Endothelial cell of umbilical vein (primary cell): ENCODE data around the gene AUTS2. TPM values are rescaled to one million over a fixed set of nuclear protein-coding genes. Genes with fewer than 3 reads are reported as not detected.

Source experiments
- BruUV-seq: library from RNA; stranded (reverse); fragments of 400-500 nt; replicated peaks from 2 replicates; lab custom pipeline; 2021; lab: Mats Ljungman, UMichigan
- CTCF ChIA-PET: fragments of 300-600, 350-600 bp; sonication (Branson Sonifier 250); formaldehyde crosslinking; loops from one replicate; lab custom pipeline; 2021; ENCODE audit warnings: antibody characterized with exemption, inconsistent platforms; lab: Charles Lee
- POLR2A ChIA-PET: fragments of 300-600, 350-600 bp; sonication (Branson Sonifier 250); formaldehyde crosslinking; loops from one replicate; lab custom pipeline; 2021; ENCODE audit warnings: antibody characterized with exemption, inconsistent platforms; lab: Charles Lee
- DNase-seq: peaks from one replicate; pipeline ENCODE4 v3.0.0-alpha.2; 2011; ENCODE audit warnings: low read depth, low spot score
- FAIRE-seq: peaks from 2 replicates; lab custom pipeline; 2011; peaks lifted over from hg19 to GRCh38; lab: Jason Lieb, UNC
- H2AFZ ChIP-seq: 2 replicates; pipeline ENCODE4 v1.6.0; 2012; ENCODE audit warnings: low read depth, low read length, control low read depth, inconsistent platforms
- H3K27ac ChIP-seq: 2 replicates; pipeline ENCODE4 v1.5.1; 2011; ENCODE audit warnings: low read depth, mild to moderate bottlenecking, control low read depth, low read length, moderate library complexity; ENCODE audit not compliant: insufficient read depth
- H3K27me3 ChIP-seq, 2 experiments: 2 replicates each; pipeline versions ENCODE4 v1.6.0 to v1.6.1; 2011; ENCODE audit warnings: low read length in 2 of 2, mixed read lengths in 1 of 2; ENCODE audit not compliant: control insufficient read depth in 2 of 2, insufficient read depth in 2 of 2
- H3K36me3 ChIP-seq, 2 experiments: 2 replicates in 1 of 2; 3 replicates in 1 of 2; pipeline ENCODE4 v1.5.1; 2011; ENCODE audit warnings: low read length in 2 of 2, mild to moderate bottlenecking in 1 of 2, moderate library complexity in 1 of 2; ENCODE audit not compliant: control insufficient read depth in 2 of 2, insufficient read depth in 2 of 2; ENCODE audit errors: extremely low read depth in 1 of 2
- H3K4me1 ChIP-seq: 3 replicates; pipeline ENCODE4 v1.5.1; 2011; ENCODE audit warnings: mild to moderate bottlenecking, low read length; ENCODE audit not compliant: control insufficient read depth, insufficient read depth; ENCODE audit errors: extremely low read depth
- H3K4me2 ChIP-seq: 2 replicates; pipeline ENCODE4 v1.6.1; 2011; ENCODE audit warnings: low read length, control low read depth, mixed read lengths; ENCODE audit not compliant: insufficient read depth
- H3K4me3 ChIP-seq, 3 experiments: fragments of 200-600 bp in 1 of 3; sonication (generic), shearing (Covaris generic) in 1 of 3; replicated peaks in 1 of 3; 2 replicates each; pipeline ENCODE4 v1.5.1; 2011 to 2016; ENCODE audit warnings: control low read depth in 3 of 3, low read length in 3 of 3, mild to moderate bottlenecking in 2 of 3, inconsistent platforms in 1 of 3, low read depth in 1 of 3, moderate library complexity in 1 of 3; ENCODE audit not compliant: insufficient read depth in 1 of 3
- H3K79me2 ChIP-seq: 2 replicates; pipeline ENCODE4 v1.6.0; 2012; ENCODE audit warnings: low read length, inconsistent platforms; ENCODE audit not compliant: control insufficient read depth, insufficient read depth
- H3K9ac ChIP-seq: replicated peaks from 2 replicates; pipeline ENCODE3; 2011; ENCODE audit warnings: low read length, control low read depth; ENCODE audit not compliant: insufficient read depth; ENCODE audit errors: extremely low read depth
- H3K9me1 ChIP-seq: replicated peaks from 3 replicates; pipeline ENCODE4 v1.6.0; 2011; ENCODE audit warnings: mild to moderate bottlenecking, low read length; ENCODE audit not compliant: control insufficient read depth, insufficient read depth; ENCODE audit errors: extremely low read depth
- H3K9me3 ChIP-seq: replicated peaks from 2 replicates; pipeline ENCODE4 v1.5.1; 2012; ENCODE audit warnings: low read length, inconsistent platforms; ENCODE audit not compliant: control insufficient read depth, insufficient read depth
- H4K20me1 ChIP-seq: replicated peaks from 2 replicates; pipeline ENCODE3; 2011; ENCODE audit warnings: mild to moderate bottlenecking, low read length; ENCODE audit not compliant: control insufficient read depth, insufficient read depth; ENCODE audit errors: extremely low read depth
- CTCF ChIP-seq, 2 donors: IDR thresholded peaks; 1 replicate in 1 of 2; 2 replicates in 1 of 2; pipeline ENCODE4 v1.5.1; 2011; ENCODE audit warnings: low read length in 2 of 2, mild to moderate bottlenecking in 2 of 2, moderate library complexity in 2 of 2, control low read depth in 1 of 2, inconsistent platforms in 1 of 2, low read depth in 1 of 2; ENCODE audit not compliant: insufficient read depth in 1 of 2; ENCODE audit errors: extremely low read depth in 1 of 2
- EZH2 ChIP-seq: IDR thresholded peaks from 2 replicates; pipeline ENCODE4 v1.6.1; 2012; ENCODE audit warnings: borderline replicate concordance, low read depth, mild to moderate bottlenecking, moderate library complexity, low read length, inconsistent platforms; ENCODE audit not compliant: severe bottlenecking
- FOS ChIP-seq: IDR thresholded peaks from 2 replicates; pipeline ENCODE4 v1.6.1; 2011; ENCODE audit warnings: mild to moderate bottlenecking, low read length, moderate library complexity, borderline replicate concordance; ENCODE audit not compliant: insufficient read depth
- GATA2 ChIP-seq: IDR thresholded peaks from 2 replicates; pipeline ENCODE4 v1.7.0; 2011; ENCODE audit warnings: low read depth, mild to moderate bottlenecking, moderate library complexity, mixed read lengths, low read length; ENCODE audit not compliant: insufficient read length, insufficient read depth
- JUN ChIP-seq: IDR thresholded peaks from 2 replicates; pipeline ENCODE4 v1.6.1; 2011; ENCODE audit warnings: borderline replicate concordance, low read depth; ENCODE audit not compliant: insufficient read length, insufficient read depth
- MAX ChIP-seq: IDR thresholded peaks from 2 replicates; pipeline ENCODE4 v1.6.1; 2011; ENCODE audit not compliant: insufficient read depth, insufficient read length
- MYC ChIP-seq: IDR thresholded peaks from one replicate; pipeline ENCODE4 v1.6.1; 2011; ENCODE audit warnings: mild to moderate bottlenecking, low read depth, low read length
- POLR2A ChIP-seq: IDR thresholded peaks from 2 replicates; pipeline ENCODE4 v1.6.1; 2012; ENCODE audit warnings: low read depth, mild to moderate bottlenecking, control low read depth, low read length
- POLR2AphosphoS5 ChIP-seq: IDR thresholded peaks from 2 replicates; pipeline ENCODE4 v1.6.1; 2012; ENCODE audit warnings: low read depth, mild to moderate bottlenecking, control low read depth, low read length, moderate library complexity; ENCODE audit not compliant: insufficient read depth
- dilution Hi-C: fragments of 300-500 bp; cut with MboI; formaldehyde crosslinking; loops from one replicate; pipeline ENCODE4 v1.15.0; 2019; ENCODE audit warnings: low sequenced_read_pairs; ENCODE audit not compliant: extremely low pct_ligation_motif_present
- intact Hi-C: fragments of 100-400 bp; cut with micrococcal nuclease; formaldehyde crosslinking; loops from one replicate; pipeline ENCODE4 v1.10.0; 2022
- polyA plus RNA-seq, 4 experiments: library from polyadenylated mRNA; depleted of rRNA in 3 of 4; stranded (reverse) in 3 of 4; unstranded in 1 of 4; fragments of >200 nt; gene quantifications; 2 replicates each; pipeline versions ENCODE4 v1.2.1 to v1.2.3, GENCODE V29; 2011 to 2012; ENCODE audit warnings: missing spikeins in 1 of 4
- total RNA-seq: library from RNA; stranded (reverse); gene quantifications from 2 replicates; pipeline ENCODE4 v1.2.3, GENCODE V29; 2021

The AUTS2 gene
- total and polyA plus RNA-seq, 2 donors (not counting 3 experiments of a cell fraction or from before 2014, with no cell fraction given), result 0.59 to 8.0 TPM

GRCh38 chr7:70670288-70670687 lies 1072.0 kb downstream of the AUTS2 start:
- Histone ChIP-seq H3K4me2 (no peak overlapping the region), H3K9me1 (no peaks in the 10 kb centered on the region), H3K4me3 (no peak overlapping the region), H3K9ac (no peak overlapping the region), H3K9me3 (no peaks in the 10 kb centered on the region), H3K27ac (no peak overlapping the region), H3K79me2 (no peaks in the 10 kb centered on the region), H3K4me1 (no peaks in the 10 kb centered on the region), H3K27me3 (no peaks in the 10 kb centered on the region), H2AFZ (no peak overlapping the region), H3K36me3 (no peaks in the 10 kb centered on the region), H4K20me1 (no peaks in the 10 kb centered on the region)
- FAIRE-seq (no peak), DNase-seq (no peak)
- TF ChIP-seq POLR2AphosphoS5, result no peak
- CTCF ChIA-PET, result no interaction called here
- POLR2A ChIA-PET, result no interaction called here
- BruUV-seq, result no TSS peak
- intact Hi-C loops, result no loop called here
- dilution Hi-C loops, result no loop called here

DNA sequence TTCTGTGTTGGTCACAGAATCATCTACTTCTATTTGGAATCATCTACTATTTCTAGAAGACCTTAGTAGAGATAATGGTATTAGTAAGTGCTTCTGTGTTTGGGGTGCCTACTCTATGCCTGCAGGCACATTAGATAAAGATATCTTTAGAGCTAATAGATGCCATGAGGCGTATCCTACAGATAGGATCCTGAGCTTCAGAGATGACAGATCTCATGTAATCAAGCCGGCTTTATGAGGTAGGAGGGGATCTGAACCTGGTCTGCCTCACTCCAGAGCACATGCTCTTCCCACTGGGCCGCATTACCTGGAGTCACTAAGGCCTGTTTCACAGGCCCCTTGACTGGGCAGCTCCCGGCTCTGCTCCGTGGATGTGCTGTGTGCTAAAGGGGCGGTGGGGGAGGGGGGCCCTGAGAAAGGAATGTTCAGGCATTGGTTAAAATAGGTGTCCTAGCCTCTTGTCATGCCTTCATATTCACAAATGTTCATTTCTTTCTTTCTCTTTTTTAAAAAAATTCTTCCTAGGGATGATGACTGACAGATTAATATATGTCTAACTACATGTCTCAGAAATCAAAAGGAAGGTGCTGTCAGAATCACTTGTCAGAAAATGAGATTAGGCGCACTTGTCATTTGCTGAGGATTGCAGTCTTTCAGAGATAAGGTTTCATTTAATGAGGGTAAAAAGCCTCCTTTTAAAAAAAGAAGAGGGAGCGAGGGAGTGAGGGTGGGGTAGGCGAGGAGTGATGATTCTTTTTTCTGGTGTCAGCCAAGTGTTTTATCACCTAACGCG lies 1075.7 kb downstream of the AUTS2 start:
- no peak overlapping the region for H3K4me2 ChIP-seq
- CTCF ChIA-PET, result no interaction called here
- H3K9ac ChIP-seq, result no peak overlapping the region
- intact Hi-C loops (no loop called here), dilution Hi-C loops (no loop called here)
- no TSS peak for BruUV-seq
- POLR2A ChIA-PET, result no interaction called here
- H4K20me1 ChIP-seq, result no peaks in the 10 kb centered on the region
- FAIRE-seq (no peak), DNase-seq (no peak)
- H3K27ac ChIP-seq, result no peak overlapping the region
- H3K36me3 ChIP-seq, result no peaks in the 10 kb centered on the region
- no peaks in the 10 kb centered on the region for H3K27me3 ChIP-seq
- no peaks in the 10 kb centered on the region for H3K4me1 ChIP-seq
- TF ChIP-seq CTCF (IDR thresholded peaks at IDR 0.05; ENCODE audit: extremely low read depth in 1 of 2, insufficient read depth in 1 of 2, low read depth in 1 of 2, low read length in 2 of 2) (no peak), JUN (no peak), POLR2AphosphoS5 (no peak), MAX (no peak), POLR2A (no peak), EZH2 (no peak), MYC (no peak), FOS (no peak), GATA2 (no peak)
- no peaks in the 10 kb centered on the region for H3K9me3 ChIP-seq
- no peak overlapping the region for H2AFZ ChIP-seq
- H3K4me3 ChIP-seq, result no peak overlapping the region
- no peaks in the 10 kb centered on the region for H3K9me1 ChIP-seq
- no peaks in the 10 kb centered on the region for H3K79me2 ChIP-seq
